ENCODE measurements around the gene ENPEP. TPM values are rescaled to one million over a fixed set of nuclear protein-coding genes. Genes with fewer than 3 reads are reported as not detected.
A peak's percentile ranks its signal among the peaks of the same experiment; 100 is the strongest.

ENPEP gene
- total and polyA plus RNA-seq, 5 experiments from 2014 or later: not detected

DNA sequence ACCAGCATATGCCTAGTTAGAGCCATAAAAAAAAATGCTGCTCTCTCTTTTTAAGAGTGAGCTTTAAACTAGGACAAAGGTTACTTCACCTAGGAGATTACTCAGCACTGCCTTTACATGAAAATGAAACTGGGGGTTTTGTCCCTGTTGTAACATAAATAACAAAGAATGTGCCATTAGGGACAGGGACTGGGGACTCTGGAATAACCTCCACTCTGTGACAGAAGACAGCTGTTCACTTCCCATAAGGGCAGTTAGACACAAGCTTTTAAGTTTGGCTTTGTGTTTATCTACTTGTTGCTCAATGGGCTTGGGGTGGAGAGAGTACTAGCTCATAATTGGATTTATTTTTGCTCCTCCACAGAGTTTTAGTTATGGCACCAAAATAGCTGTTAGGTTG, 11.9 kb downstream of the ENPEP start:
- H3K27me3 Mint-ChIP-seq: peaks cover 6 to 12% (median 10%) of the 10 kb centered on the region in 5 donors
- no peak overlapping the region for H3K4me3 Mint-ChIP-seq
- H3K27ac Mint-ChIP-seq: no peak overlapping the region
- H3K4me1 Mint-ChIP-seq: peaks cover 0 to 2% (median 0%) of the 10 kb centered on the region in 4 donors
- DNase-seq (no peak), ATAC-seq (no peak)
- no peaks in the 10 kb centered on the region for H3K36me3 Mint-ChIP-seq
- POLR2A ChIA-PET: no interaction called here
- no peaks in the 10 kb centered on the region for H3K9me3 Mint-ChIP-seq

DNA sequence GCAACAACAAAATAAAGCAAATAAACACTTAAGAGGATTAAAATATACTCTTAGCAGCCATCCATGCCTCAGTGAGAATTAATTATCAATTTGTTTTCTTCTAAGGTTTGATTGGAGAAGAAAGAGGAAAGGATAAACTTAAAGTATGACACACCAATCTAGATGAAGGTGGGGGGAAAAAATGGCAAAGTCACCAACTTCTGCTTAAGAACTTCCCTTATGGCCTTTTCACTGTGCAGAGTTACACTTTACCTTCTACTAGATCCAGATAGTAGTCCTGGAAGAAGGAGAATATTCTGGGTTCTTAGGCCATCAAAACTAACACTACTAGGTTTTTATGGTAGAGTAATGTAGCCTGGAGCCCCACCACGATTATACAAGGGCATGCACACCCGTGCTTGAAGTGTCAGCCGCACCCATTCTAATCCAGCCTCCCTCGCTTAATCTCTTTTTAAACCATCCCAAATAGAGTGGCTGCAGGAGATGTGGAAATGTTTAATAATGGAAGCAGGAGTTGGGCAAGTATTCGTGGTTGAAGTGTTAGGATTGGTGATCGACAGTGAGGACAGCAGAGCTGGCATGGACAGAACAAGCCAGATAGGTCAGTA, 14.1 kb downstream of the ENPEP start:
- Mint-ChIP-seq H3K4me1 (no peaks in the 10 kb centered on the region), H3K36me3 (no peaks in the 10 kb centered on the region), H3K9me3 (no peaks in the 10 kb centered on the region), H3K27ac (no peak overlapping the region), H3K27me3 (peaks cover 7 to 28% (median 14%) of the 10 kb centered on the region in 5 donors), H3K4me3 (no peak overlapping the region)
- DNase-seq: no peak
- ATAC-seq: no peak
- POLR2A ChIA-PET: no interaction called here

DNA sequence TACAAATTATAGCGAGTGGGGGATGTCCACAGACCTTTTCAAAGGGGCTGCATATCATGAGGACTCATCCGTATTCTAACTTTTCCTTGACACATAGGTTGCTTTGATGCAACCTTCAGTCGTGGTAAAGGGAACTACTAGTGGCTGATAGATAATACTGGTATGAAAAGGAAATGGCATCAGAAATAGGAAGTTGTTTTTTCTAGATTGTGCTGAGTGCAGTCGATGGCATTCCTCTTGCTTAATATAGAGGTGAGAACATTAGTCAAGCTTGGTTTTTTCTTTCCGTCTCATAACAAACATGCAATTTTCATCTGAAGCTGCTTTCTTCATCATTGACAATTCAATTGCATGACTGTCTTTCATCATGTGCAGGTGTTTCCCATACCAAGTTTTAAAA, 16.6 kb downstream of the ENPEP start:
- H3K9me3 Mint-ChIP-seq: no peaks in the 10 kb centered on the region
- H3K27ac Mint-ChIP-seq: no peak overlapping the region
- H3K4me3 Mint-ChIP-seq: no peak overlapping the region
- no peak for ATAC-seq
- no peak for DNase-seq
- no peaks in the 10 kb centered on the region for H3K36me3 Mint-ChIP-seq
- POLR2A ChIA-PET: no interaction called here
- H3K4me1 Mint-ChIP-seq: no peaks in the 10 kb centered on the region
- H3K27me3 Mint-ChIP-seq: peaks cover 5 to 19% (median 8%) of the 10 kb centered on the region in 5 donors

DNA sequence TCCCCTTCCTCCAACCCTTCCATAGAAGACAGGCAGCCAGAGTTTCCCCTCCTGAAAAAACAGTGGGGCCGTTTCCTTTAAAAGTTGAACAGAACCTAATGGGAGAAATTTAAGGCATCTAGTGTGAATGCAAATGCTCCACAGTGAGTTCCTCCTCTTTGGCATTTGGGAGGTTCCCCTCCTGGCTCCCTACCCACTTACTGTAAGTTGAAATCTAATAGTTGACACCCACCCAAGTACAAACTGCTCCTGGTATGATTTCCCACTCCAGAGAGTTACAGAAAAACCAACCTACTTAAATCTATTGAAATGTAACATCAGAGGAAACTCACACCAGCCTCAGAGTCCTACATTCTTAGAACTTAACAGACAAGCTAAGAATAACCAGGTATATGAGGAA, 17.6 kb downstream of the ENPEP start:
- no peaks in the 10 kb centered on the region for H3K4me1 Mint-ChIP-seq
- peaks cover 5 to 26% (median 10%) of the 10 kb centered on the region in 5 donors for H3K27me3 Mint-ChIP-seq
- no peak overlapping the region for H3K4me3 Mint-ChIP-seq
- H3K9me3 Mint-ChIP-seq: no peaks in the 10 kb centered on the region
- POLR2A ChIA-PET: no interaction called here
- H3K27ac Mint-ChIP-seq: no peak overlapping the region
- H3K36me3 Mint-ChIP-seq: no peaks in the 10 kb centered on the region
- DNase-seq: no peak
- ATAC-seq: no peak

GRCh38 chr4:110498420-110498819, 22.5 kb downstream of the ENPEP start:
- DNase-seq (no peak), ATAC-seq (no peak)
- no peaks in the 10 kb centered on the region for H3K36me3 Mint-ChIP-seq
- H3K4me1 Mint-ChIP-seq: no peaks in the 10 kb centered on the region
- no peaks in the 10 kb centered on the region for H3K9me3 Mint-ChIP-seq
- peaks cover 9 to 34% (median 15%) of the 10 kb centered on the region in 5 donors for H3K27me3 Mint-ChIP-seq
- POLR2A ChIA-PET: no interaction called here
- H3K4me3 Mint-ChIP-seq: no peak overlapping the region
- H3K27ac Mint-ChIP-seq: no peak overlapping the region

GRCh38 chr4:110499126-110499525, 23.2 kb downstream of the ENPEP start:
- POLR2A ChIA-PET: no interaction called here
- H3K9me3 Mint-ChIP-seq: no peaks in the 10 kb centered on the region
- no peak overlapping the region for H3K4me3 Mint-ChIP-seq
- DNase-seq: no peak
- no peak for ATAC-seq
- H3K27ac Mint-ChIP-seq: no peak overlapping the region
- no peaks in the 10 kb centered on the region for H3K4me1 Mint-ChIP-seq
- H3K27me3 Mint-ChIP-seq: peaks cover 5 to 27% (median 15%) of the 10 kb centered on the region in 5 donors
- H3K36me3 Mint-ChIP-seq: no peaks in the 10 kb centered on the region

DNA sequence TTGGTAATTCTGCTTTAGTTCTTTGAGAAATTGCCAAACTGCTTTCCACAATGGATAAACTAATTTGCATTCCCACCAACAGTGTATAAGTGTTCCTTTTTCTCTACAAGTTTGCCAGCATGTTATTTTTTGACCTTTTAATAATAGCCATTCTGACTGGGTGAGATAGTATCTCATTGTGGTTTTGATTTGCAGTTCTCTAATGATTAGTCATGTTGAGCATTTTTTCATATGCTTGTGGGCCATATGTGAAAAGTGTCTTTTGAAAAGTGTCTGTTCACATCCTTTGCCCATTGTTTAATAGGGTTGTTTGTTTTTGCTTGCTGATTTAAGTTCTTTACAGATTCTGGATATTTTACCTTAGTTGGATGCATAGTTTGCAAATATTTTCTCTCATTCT, 25.9 kb downstream of the ENPEP start:
- POLR2A ChIA-PET: no interaction called here
- ATAC-seq: no peak
- peaks cover 5 to 19% (median 11%) of the 10 kb centered on the region in 5 donors for H3K27me3 Mint-ChIP-seq

GRCh38 chr4:110503270-110504083, 27.5 kb downstream of the ENPEP start:
- H3K27ac Mint-ChIP-seq: no peak overlapping the region

More for the DNA sequence above, 25.9 kb downstream of the ENPEP start:
- Mint-ChIP-seq H3K27ac (no peak overlapping the region), H3K4me1 (no peaks in the 10 kb centered on the region), H3K4me3 (no peak overlapping the region), H3K9me3 (no peaks in the 10 kb centered on the region), H3K36me3 (no peaks in the 10 kb centered on the region)
- DNase-seq: no peak

GRCh38 chr4:110504084-110504435, 28.1 kb downstream of the ENPEP start:
- Mint-ChIP-seq H3K9me3 (no peaks in the 10 kb centered on the region), H3K4me1 (no peaks in the 10 kb centered on the region), H3K27me3 (peaks cover 3 to 12% (median 9%) of the 10 kb centered on the region in 5 donors), H3K27ac (no peak overlapping the region), H3K36me3 (no peaks in the 10 kb centered on the region), H3K4me3 (no peak overlapping the region)
- ATAC-seq: no peak
- no peak for DNase-seq
- POLR2A ChIA-PET: no interaction called here

More at GRCh38 chr4:110503270-110504083, 27.5 kb downstream of the ENPEP start:
- ATAC-seq: no peak
- H3K4me3 Mint-ChIP-seq: no peak overlapping the region
- POLR2A ChIA-PET: no interaction called here
- H3K27me3 Mint-ChIP-seq: peaks cover 3 to 16% (median 10%) of the 10 kb centered on the region in 5 donors
- no peaks in the 10 kb centered on the region for H3K36me3 Mint-ChIP-seq
- no peaks in the 10 kb centered on the region for H3K9me3 Mint-ChIP-seq
- DNase-seq: no peak
- H3K4me1 Mint-ChIP-seq: no peaks in the 10 kb centered on the region

DNA sequence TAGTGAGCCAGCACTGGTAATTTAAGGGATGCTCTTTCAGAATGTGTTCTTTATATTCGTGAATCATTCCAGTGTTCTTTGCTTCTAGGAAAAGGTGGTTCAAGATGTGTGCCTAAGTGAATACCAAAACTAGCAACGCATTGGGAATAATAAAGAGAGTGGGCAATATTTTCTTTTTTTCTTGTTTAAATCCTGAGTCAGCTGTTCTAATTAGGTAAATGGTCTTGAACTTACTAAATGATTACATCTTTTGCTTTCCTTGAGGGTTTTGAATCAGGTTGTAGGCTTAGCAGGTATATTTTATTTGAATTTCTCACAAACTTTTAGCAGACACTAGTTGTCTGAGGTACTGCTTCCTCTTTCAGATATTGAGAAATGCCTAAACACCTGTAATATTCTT, 29.5 kb downstream of the ENPEP start:
- Mint-ChIP-seq H3K27me3 (peaks cover 0 to 12% (median 8%) of the 10 kb centered on the region in 5 donors), H3K4me1 (no peaks in the 10 kb centered on the region), H3K27ac (no peak overlapping the region), H3K36me3 (no peaks in the 10 kb centered on the region), H3K4me3 (no peak overlapping the region), H3K9me3 (no peaks in the 10 kb centered on the region)
- DNase-seq (no peak), ATAC-seq (no peak)
- POLR2A ChIA-PET: no interaction called here

DNA sequence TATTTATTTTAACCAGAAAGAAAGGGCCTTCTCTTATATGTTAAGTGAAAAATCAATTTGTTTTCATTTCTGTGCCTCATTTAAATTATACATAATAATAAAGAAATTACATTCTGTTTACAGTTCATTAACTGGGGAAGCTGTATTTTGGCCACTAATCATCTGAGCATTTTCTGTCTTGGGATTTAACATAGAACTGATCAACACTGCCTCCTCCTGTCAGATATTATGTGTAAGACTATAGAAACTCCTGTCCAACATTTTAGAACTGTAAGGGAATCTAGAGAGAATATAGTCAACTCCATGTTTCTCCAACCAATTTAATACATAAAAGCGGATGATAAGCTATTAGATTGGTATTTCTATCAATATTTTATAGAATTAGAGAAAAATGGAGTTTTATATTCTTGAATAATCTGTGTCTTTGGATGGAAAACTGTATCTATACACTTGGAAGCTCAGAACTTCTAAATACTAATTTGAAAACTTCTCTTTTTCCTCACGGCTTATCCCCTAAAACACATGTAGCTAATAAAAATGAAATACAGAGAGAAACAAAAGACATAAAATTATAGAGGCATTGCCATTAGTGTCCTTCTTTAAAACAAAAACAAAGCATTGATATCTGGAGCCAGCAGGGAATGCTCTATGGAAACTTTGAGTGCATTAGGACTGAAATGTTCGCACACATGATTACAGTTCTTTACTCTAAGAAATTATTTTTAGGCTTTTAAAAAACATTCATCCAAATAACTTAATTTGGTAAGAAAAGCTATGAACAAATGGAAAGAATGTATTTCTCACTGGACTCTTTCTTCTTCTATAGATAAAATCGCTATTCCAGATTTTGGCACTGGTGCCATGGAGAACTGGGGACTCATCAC, 33.1 kb downstream of the ENPEP start:
- no peak overlapping the region for H3K27ac Mint-ChIP-seq
- DNase-seq (no peak), ATAC-seq (no peak)
- H3K9me3 Mint-ChIP-seq: no peaks in the 10 kb centered on the region
- peaks cover 0 to 3% (median 2%) of the 10 kb centered on the region in 5 donors for H3K27me3 Mint-ChIP-seq
- H3K4me3 Mint-ChIP-seq: no peak overlapping the region
- H3K36me3 Mint-ChIP-seq: no peaks in the 10 kb centered on the region
- no peaks in the 10 kb centered on the region for H3K4me1 Mint-ChIP-seq
- POLR2A ChIA-PET: no interaction called here

DNA sequence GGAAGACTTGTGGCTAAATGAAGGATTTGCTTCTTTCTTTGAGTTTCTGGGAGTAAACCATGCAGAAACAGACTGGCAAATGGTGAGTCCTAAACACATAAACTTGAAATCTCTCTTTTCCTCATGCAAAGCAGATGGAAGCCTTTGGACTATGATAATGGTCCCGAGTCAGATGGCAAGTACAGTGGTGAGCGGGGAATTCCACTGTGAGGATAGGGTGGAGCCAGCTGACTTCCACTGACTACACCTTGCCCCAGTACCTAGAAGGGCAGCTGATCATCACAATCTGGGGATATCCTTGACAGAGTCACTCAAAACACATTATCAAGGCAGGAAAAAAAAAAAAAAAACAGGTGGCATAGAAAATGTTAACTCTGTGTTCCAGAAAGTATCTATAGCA, 34.3 kb downstream of the ENPEP start:
- H3K9me3 Mint-ChIP-seq: no peaks in the 10 kb centered on the region
- ATAC-seq: no peak
- DNase-seq: no peak
- H3K27ac Mint-ChIP-seq: no peak overlapping the region
- POLR2A ChIA-PET: no interaction called here
- H3K27me3 Mint-ChIP-seq: peaks cover 0 to 3% (median 1%) of the 10 kb centered on the region in 5 donors
- H3K4me3 Mint-ChIP-seq: no peak overlapping the region
- peaks cover 0 to 4% (median 4%) of the 10 kb centered on the region in 4 donors for H3K4me1 Mint-ChIP-seq
- H3K36me3 Mint-ChIP-seq: no peaks in the 10 kb centered on the region

DNA sequence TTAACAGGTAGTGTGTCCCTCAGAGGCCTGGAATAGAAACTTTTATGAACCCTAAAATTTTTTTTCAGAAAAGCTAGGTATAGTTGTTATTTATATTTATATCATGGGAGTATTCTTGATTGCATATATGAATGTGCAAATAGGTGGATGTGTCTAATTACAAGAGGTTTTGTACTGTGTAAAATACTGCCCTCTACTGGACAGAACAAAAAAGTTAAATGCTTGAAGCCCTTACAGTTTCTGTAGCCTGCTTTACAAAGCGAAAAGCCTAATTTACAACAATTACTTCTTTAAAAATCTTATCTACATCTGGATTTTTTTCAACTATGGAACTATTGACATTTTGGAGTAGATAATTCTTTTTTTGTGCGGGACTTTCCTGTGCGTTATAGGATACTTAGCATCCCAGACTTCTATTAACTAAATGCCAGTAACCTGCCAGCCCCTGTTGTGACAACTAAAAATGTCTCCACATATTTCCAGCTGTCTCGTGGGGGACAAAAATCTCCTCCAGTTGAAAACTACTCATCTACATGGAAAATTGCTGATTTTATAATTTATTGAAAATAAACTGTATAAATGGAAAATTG, 35.1 kb downstream of the ENPEP start:
- ATAC-seq (no peak), DNase-seq (peak in 4 of 10 donors; percentile 6 to 64 (median 56))
- H3K9me3 Mint-ChIP-seq: no peaks in the 10 kb centered on the region
- H3K4me1 Mint-ChIP-seq: peaks cover 2 to 11% (median 11%) of the 10 kb centered on the region in 4 donors
- POLR2A ChIA-PET: no interaction called here
- no peaks in the 10 kb centered on the region for H3K36me3 Mint-ChIP-seq
- no peak overlapping the region for H3K27ac Mint-ChIP-seq
- peaks cover 0 to 2% (median 0%) of the 10 kb centered on the region in 5 donors for H3K27me3 Mint-ChIP-seq
- H3K4me3 Mint-ChIP-seq: no peak overlapping the region
